Activated CD4-positive, alpha-beta T cell treated with anti-CD3 and anti-CD28 coated beads, Interleukin-2, Interleukin-6, amounts not matched to agents 100 ng/mL and 50 ng/mL, durations not matched to agents 16 hours and 8 hours (primary cell): ENCODE data around the gene MAP7D1.

Source experiments
- DNase-seq: peaks from one replicate; pipeline ENCODE4 v3.0.0-alpha.2; 2020

The MAP7D1 gene

GRCh38 chr1:36155408-36156328 lies at the start of gene MAP7D1:
TSS of gene MAP7D1 (plus strand) at chr1:36156160. CDS start at chr1:36156418, 258 bp downstream.
- peak; percentile 86 for DNase-seq

GRCh38 chr1:36106269-36106668 lies 49.7 kb upstream of the MAP7D1 start:
- no peak for DNase-seq

GRCh38 chr1:36107394-36107793 lies 48.6 kb upstream of the MAP7D1 start:
- DNase-seq = no peak

DNA sequence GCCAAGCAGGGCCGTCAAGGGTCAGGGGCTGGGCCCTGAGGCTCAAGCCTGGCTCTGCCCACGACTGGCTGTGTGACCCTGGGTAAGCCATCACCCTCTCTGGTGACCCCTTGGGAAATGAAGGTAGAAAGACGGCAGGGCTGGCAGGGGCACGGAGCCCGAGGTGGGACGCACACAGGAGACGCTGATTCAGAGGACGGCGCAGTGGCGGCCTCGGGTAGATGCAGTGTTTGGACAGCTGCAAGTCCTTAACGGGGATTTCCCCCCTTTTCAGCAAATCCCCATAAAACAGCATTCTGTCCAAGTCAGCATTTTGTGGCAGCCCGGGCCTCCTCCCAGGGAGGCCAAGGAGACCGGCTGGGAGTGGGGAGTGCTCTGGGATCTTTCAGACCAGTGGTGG lies 47.6 kb upstream of the MAP7D1 start:
- DNase-seq = no peak

DNA sequence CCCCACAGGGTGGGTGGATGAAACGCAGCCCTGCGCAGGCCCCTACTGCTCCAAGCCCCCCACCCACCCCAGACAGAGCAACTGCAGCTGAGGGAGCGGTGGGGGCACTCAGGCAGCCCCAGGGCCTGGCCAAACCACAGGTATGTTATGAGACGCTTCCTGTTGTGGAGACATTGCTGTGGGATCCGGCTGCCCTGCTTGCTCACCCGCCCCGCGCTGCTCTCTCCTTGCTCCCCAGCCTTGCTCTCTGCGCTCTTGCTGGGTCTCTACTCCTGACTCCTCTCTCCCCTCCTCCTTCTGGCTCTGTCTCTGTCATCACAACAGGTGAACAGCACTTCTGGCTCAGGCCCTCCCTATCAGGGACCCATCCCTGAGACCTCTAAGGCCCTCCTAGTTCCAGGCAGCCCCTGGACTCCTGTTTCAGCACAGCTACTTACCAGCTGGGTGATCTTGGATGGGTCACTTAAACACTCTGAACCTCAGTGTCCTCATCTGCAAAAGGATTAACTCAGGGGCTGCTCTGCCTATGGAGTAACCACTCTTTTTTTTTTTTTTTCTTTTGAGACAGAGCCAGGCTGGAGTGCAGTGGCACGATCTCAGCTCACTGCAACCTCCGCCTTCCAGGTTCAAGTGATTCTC lies 46.8 kb upstream of the MAP7D1 start:
- DNase-seq = peak; percentile 42

DNA sequence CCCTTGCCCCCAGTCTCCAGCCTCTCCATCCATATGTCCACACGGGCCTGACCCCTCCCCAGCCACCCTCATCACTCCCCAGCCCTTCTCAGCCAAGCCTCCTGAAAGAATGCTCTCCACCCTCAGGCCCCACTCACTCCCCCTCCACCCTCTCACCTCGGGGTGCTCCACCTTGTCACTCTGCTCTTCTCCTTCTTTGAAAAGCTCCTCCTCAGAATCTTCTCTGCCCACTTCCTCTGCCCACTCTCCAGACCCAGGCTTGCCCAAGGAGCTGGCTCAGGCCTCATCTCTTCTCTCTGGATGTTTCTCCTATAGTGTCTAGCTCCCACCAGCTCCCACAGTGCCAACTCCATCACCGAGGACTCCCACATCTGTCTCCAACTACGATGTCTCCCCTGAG lies 44.8 kb upstream of the MAP7D1 start:
- DNase-seq = no peak

DNA sequence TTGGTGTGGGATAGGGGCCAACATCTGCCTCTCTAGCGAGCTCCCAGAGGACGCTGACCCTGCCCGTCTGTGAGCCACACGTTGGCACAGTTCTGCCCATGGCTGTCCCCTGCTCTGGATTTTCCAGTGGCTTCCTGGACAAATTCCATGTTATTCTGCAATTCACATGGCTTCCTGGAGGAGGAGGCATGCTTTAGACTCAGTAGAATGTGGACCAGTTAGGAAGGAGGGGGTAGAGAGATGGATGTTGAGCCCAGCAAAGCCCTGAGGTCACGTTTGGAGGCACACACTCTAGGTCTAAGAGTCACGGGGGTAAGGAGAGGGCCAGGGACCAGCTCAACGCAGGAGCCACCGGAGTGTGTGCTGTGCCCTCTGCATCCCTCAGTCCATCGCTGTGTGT lies 43.1 kb upstream of the MAP7D1 start:
- DNase-seq = no peak

- DNase-seq = no peak
Observed at GRCh38 chr1:36114371-36114770, 41.6 kb upstream of the MAP7D1 start.

- DNase-seq = no peak
Observed at GRCh38 chr1:36115200-36115669, 40.7 kb upstream of the MAP7D1 start.

DNA sequence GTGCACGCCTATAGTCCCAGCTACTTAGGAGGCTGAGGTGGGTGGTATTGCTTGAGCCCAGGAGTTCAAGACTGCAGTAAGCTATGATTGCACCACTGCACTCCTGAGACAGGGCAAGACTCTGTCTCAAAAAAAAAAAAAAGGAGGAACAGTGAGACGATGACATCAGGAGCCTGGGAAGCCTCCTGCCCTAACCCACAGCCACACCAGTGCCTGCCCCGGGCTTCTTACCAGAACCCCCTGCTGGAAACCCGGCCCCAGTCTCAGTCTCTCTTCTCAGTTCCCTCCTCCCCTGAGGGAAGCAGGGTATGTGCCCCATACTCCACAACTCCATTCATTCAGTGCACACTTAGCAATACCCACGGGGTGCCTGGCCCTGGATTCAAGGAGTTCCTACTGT lies 40.0 kb upstream of the MAP7D1 start:
- DNase-seq = no peak

GRCh38 chr1:36116901-36117300 lies 39.1 kb upstream of the MAP7D1 start:
- DNase-seq = no peak

DNA sequence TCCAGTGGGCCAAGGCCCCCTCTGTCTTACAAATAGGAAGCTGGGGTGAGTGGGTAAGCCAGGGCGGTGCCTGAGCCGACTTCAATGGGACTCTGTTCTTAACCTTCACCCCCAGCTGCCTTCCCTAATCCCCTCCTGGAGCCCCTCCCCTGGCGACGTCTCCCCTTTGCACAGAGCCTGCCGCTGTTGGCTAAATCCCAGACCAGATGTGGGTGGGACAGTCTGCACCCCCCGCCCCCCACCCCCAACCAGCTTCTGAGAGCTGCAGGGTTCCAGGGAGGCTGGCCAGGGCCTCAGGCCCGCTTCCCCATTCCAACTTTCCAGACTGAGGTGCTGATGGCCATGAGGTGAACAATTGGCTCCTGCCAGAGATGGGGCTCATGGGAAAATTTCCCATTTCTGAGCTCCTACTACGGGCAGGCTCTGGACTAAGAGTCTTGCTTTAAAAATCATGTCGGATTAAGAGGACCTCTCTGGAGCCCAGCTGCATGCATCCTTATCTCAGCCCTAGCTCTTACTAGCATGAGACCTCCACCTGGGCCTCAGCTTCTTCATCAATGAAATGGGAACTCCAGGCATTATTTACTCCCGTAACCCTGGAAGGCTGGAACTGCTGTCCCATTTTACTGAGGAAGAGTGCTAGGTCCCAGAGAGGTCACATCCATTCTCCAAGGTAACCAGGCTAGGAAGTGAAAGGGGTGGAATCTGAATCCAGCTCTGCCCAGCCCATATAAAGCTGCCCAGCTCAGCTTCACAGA lies 37.3 kb upstream of the MAP7D1 start:
- no peak for DNase-seq

- DNase-seq = no peak
Observed at GRCh38 chr1:36119456-36119855, 36.5 kb upstream of the MAP7D1 start.

DNA sequence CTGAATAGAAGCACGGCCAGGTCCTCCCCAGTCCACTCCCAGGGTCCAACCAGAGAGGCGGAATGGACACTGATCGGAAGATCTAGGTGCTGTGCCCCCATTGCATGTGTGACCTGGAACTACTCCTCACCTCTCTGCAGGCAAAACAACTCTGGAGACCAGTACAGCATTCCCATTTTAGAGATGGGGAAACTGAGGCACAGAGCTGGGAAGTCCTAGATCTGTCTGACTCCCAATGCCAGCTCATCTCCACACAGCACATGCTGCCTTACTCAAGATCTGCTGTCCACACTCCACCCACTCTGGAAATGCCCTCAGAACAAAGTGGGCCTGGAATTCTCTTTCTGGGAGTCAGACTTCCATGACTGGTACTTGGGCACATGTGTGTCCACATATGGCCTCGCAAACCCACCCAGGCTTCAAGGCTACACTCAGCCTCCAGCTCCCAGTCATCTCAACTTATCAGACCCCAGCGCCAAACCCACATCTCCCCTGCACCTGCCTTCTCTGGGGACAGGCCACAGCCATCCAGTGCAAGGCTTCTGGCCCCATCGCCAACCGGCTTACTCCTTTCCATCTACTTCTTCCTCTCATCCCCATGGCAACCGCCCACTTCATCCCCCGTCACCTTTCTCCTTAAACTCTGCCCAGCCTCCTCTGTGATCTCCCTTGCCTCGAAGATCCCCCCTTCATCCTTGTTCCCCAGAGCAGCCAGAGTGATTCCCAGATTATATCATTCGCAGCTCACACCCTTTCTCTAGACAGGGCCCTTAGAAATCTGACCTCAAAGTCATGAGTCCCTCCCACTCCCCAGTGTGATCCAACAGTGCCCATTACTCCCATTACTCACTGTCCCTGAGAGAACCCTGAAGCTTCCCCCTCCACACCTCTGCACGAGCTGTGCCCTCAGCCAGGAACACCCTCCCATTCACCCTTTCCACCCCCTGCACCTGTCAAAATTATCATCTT lies 33.6 kb upstream of the MAP7D1 start:
- no peak for DNase-seq

- DNase-seq = peak; percentile 18
Observed at GRCh38 chr1:36123356-36123755, 32.6 kb upstream of the MAP7D1 start.

DNA sequence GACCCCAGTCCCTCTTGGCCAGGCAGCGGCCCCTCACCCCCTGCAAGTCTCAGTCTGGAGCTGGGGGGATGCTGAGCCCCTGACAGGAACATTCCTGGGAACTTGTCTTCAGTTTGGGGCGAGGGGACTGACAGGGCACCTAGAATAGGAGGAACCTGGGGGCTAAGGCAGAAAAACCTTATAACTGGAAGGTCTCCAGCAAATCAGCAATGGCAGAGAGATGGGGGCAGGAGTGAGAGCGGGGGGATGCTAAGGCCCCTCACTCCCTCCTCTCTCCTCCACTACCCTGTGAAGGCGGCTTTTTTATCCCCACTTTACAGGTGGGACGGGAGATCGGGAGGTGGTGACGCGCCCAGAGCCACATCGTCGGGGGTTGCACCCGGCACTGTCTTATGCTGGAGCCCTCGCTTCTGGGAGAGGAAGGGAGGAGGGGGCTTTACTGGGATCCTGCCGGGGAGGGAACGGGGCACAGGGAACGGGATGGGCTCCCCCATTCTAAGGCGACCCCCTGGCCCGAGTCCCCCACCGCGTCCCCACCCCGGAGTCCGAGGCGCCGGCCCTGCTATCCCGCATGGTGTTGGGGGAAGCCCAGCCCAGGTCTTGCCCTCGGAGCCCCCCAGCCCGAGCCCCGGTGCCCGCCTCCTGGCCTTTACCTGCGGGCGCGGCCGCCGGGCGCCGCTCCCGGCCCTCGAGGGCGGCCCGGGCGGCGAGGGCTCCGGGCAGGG lies 31.4 kb upstream of the MAP7D1 start:
- DNase-seq = no peak

GRCh38 chr1:36125129-36125991 lies 30.6 kb upstream of the MAP7D1 start, which contains the start of gene COL8A2:
TSS of gene COL8A2 (minus strand) at chr1:36125222. CDS start at chr1:36100242, 24,980 bp downstream.
- DNase-seq = no peak

GRCh38 chr1:36126005-36126716 lies 29.8 kb upstream of the MAP7D1 start:
- no peak for DNase-seq

DNA sequence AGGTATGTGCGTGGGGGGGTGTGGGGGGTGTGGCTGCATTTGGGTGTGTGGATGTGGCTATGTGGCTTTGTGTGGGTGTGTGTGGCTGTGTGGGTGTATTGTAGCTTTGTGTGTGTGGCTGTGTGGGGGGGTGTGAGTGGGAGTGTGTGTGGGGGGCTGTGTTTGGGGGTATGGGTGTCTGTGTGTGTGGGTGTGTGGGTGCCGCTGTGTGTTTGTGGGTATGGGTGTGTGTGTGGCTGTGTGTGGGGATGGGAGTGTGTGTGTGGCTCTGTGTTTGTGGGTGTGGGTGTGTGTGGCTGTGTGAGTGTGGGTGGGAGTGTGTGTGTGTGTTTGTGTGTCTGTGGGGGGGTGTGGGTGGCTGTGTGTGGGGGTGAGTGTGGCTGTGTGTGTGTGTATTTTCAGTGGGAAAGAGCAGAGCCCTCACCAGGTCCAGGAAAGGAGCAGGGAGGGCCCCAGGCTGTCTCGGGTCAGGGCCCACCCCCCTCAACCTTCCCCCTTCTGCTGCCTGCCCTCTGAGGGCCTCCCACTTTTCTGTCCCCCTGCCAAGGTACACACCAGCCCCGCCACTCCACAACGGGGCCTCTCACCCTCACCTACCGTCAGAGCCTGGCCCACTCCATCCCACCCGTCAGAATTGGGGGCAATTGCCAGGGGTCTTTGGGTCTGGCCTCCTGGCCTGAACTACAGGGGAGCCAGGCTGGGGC lies 29.0 kb upstream of the MAP7D1 start:
- no peak for DNase-seq
